Sigmoid colon (tissue), 7 donors: ENCODE results near the gene MMP13. TPM values are rescaled to one million over a fixed set of nuclear protein-coding genes. Genes with fewer than 3 reads are reported as not detected.
"Not testable (repeated sequence)": the region's sequence is repeated elsewhere in the genome, so short reads cannot be mapped to it uniquely, and the experiment has no call there.

Experiments
- DNase-seq: peaks from one replicate; pipeline ENCODE4 v3.0.0-alpha.2; 2019
- H3K27ac ChIP-seq, 4 donors: fragments of 200-600 bp; sonication (generic); one replicate each; pipeline ENCODE4 v1.5.1; 2016 to 2019; ENCODE audit warnings: mild to moderate bottlenecking in 1 of 4
- H3K27me3 ChIP-seq, 3 donors: fragments of 200-600 bp; sonication (generic); one replicate each; pipeline ENCODE4 v1.5.1; 2019; ENCODE audit warnings: mild to moderate bottlenecking in 1 of 3
- H3K36me3 ChIP-seq, 4 donors: fragments of 200-600 bp; sonication (generic); one replicate each; pipeline ENCODE4 v1.5.1; 2016 to 2019
- H3K4me1 ChIP-seq, 4 donors: fragments of 200-600 bp; sonication (generic); one replicate each; pipeline ENCODE4 v1.5.1; 2017 to 2019
- H3K4me3 ChIP-seq, 4 donors: fragments of 200-600 bp; sonication (generic); one replicate each; pipeline ENCODE4 v1.5.1; 2017 to 2019; ENCODE audit warnings: mild to moderate bottlenecking in 2 of 4, moderate library complexity in 1 of 4
- H3K9me3 ChIP-seq, 4 donors: fragments of 200-600 bp in 3 of 4; sonication (generic) in 3 of 4; one replicate each; pipeline versions ENCODE4 v1.5.1 to v1.6.1; 2013 to 2019
- CTCF ChIP-seq, 4 experiments: fragments of 450-650 bp in 3 of 4; fragments of 200-600 bp in 1 of 4; IDR thresholded peaks; one replicate each; pipeline ENCODE4 v1.5.1; 2016 to 2019; ENCODE audit warnings: antibody characterized with exemption in 4 of 4, mild to moderate bottlenecking in 3 of 4, moderate library complexity in 2 of 4
- EP300 ChIP-seq, 4 donors: sonication (generic); formaldehyde crosslinking; IDR thresholded peaks; one replicate each; pipeline ENCODE4 v1.6.1; 2017; ENCODE audit warnings: antibody characterized with exemption in 4 of 4
- POLR2A ChIP-seq, 2 donors: fragments of 450-650 bp; IDR thresholded peaks; one replicate each; pipeline ENCODE4 v1.6.1; 2016; ENCODE audit warnings: antibody characterized with exemption in 2 of 2, mild to moderate bottlenecking in 2 of 2, moderate library complexity in 2 of 2
- POLR2AphosphoS5 ChIP-seq, 4 donors: sonication (generic); formaldehyde crosslinking; IDR thresholded peaks; one replicate each; pipeline ENCODE4 v1.6.1; 2017; ENCODE audit warnings: antibody characterized with exemption in 4 of 4
- WGBS, 2 donors: extraction: QIAGEN DNeasy Blood & Tissue Kit; methylation state at CpG; one replicate each; pipeline ENCODE4 v1.1.7; 2013; 5-methylcytosine and 5-hydroxymethylcytosine counted together
- intact Hi-C: fragments of 100-400 bp; cut with DNase I; formaldehyde crosslinking; loops from one replicate; pipeline ENCODE4 v1.15.1; 2023
- polyA plus RNA-seq, 3 donors: library from polyadenylated mRNA; stranded (reverse); fragments of 200-250 nt; gene quantifications; one replicate each; pipeline ENCODE4 v1.2.3, GENCODE V29; 2013
- total RNA-seq, 4 donors: library from RNA; depleted of rRNA; stranded (reverse); fragments of >200 nt; gene quantifications; one replicate each; pipeline ENCODE4 v1.1.0, GENCODE V29; 2016
- donor health status: healthy with polysubstance abuse.
- donor health status: Bipolar disorder and iron deficiency.
- donor health status: healthy.

The MMP13 gene
- total and polyA plus RNA-seq, 7 donors, result 0.19 to 0.92 TPM; not detected in 5

- 85 to 87% methylated on average over 5 of the region's 5 CpGs for WGBS, 2 donors
These were observed 19.2 kb upstream of the MMP13 start for GRCh38 chr11:102974552-102975280.

GRCh38 chr11:102973698-102974097 is 18.2 kb upstream of the MMP13 start:
- H3K36me3 ChIP-seq, intact Hi-C loops, H3K4me3 ChIP-seq, H3K9me3 ChIP-seq, DNase-seq, H3K4me1 ChIP-seq, H3K27ac ChIP-seq, H3K27me3 ChIP-seq: not testable (repeated sequence)
- WGBS, 2 donors, result 83 to 92% methylated on average over 2 of the region's 2 CpGs

More at GRCh38 chr11:102974552-102975280, 19.2 kb upstream of the MMP13 start:
- DNase-seq, result no peak
- Histone ChIP-seq H3K36me3 (no peaks in the 10 kb centered on the region), H3K4me3 (no peak overlapping the region), H3K27ac (no peak overlapping the region), H3K9me3 (no peaks in the 10 kb centered on the region), H3K4me1 (peaks cover 0 to 5% (median 0%) of the 10 kb centered on the region in 4 donors), H3K27me3 (no peaks in the 10 kb centered on the region)
- intact Hi-C loops, result no loop called here
- TF ChIP-seq EP300 (IDR thresholded peaks at IDR 0.05), result no peak
- TF ChIP-seq POLR2A (IDR thresholded peaks at IDR 0.05), result no peak
- TF ChIP-seq CTCF (IDR thresholded peaks at IDR 0.05), result no peak
- TF ChIP-seq POLR2AphosphoS5 (IDR thresholded peaks at IDR 0.05), result no peak

GRCh38 chr11:102972853-102973252 is 17.3 kb upstream of the MMP13 start:
- DNase-seq, result no peak
- intact Hi-C loops, result no loop called here
- Histone ChIP-seq H3K9me3 (no peaks in the 10 kb centered on the region), H3K4me1 (peaks cover 0 to 5% (median 0%) of the 10 kb centered on the region in 4 donors), H3K4me3 (no peak overlapping the region), H3K27me3 (no peaks in the 10 kb centered on the region), H3K27ac (no peak overlapping the region), H3K36me3 (no peaks in the 10 kb centered on the region)
- WGBS, 2 donors, result 81 to 84% methylated on average over 1 of the region's 1 CpG
- TF ChIP-seq EP300 (IDR thresholded peaks at IDR 0.05) (no peak), CTCF (IDR thresholded peaks at IDR 0.05) (no peak), POLR2A (IDR thresholded peaks at IDR 0.05) (no peak), POLR2AphosphoS5 (IDR thresholded peaks at IDR 0.05) (no peak)

- DNase-seq, result no peak
- no peaks in the 10 kb centered on the region for H3K36me3 ChIP-seq
- H3K27ac ChIP-seq, result no peak overlapping the region
- TF ChIP-seq EP300 (IDR thresholded peaks at IDR 0.05) (no peak), CTCF (IDR thresholded peaks at IDR 0.05) (no peak), POLR2AphosphoS5 (IDR thresholded peaks at IDR 0.05) (no peak), POLR2A (IDR thresholded peaks at IDR 0.05) (no peak)
- intact Hi-C loops, result no loop called here
- no peaks in the 10 kb centered on the region for H3K27me3 ChIP-seq
- no peaks in the 10 kb centered on the region for H3K9me3 ChIP-seq
- peaks cover 0 to 5% (median 0%) of the 10 kb centered on the region in 4 donors for H3K4me1 ChIP-seq
- H3K4me3 ChIP-seq, result no peak overlapping the region
These were observed 16.2 kb upstream of the MMP13 start for GRCh38 chr11:102971766-102972165.

GRCh38 chr11:102967497-102967896 is 12.0 kb upstream of the MMP13 start:
- no peaks in the 10 kb centered on the region for H3K4me1 ChIP-seq
- intact Hi-C loops, result no loop called here
- WGBS, 2 donors, result 99 to 100% methylated on average over 1 of the region's 1 CpG

More at GRCh38 chr11:102967497-102967896, 12.0 kb upstream of the MMP13 start:
- H3K36me3 ChIP-seq, result no peaks in the 10 kb centered on the region
- H3K27me3 ChIP-seq, result no peaks in the 10 kb centered on the region
- H3K27ac ChIP-seq, result no peak overlapping the region
- TF ChIP-seq CTCF (IDR thresholded peaks at IDR 0.05) (no peak), POLR2A (IDR thresholded peaks at IDR 0.05) (no peak), EP300 (IDR thresholded peaks at IDR 0.05) (no peak), POLR2AphosphoS5 (IDR thresholded peaks at IDR 0.05) (no peak)
- no peaks in the 10 kb centered on the region for H3K9me3 ChIP-seq
- no peak for DNase-seq
- no peak overlapping the region for H3K4me3 ChIP-seq
